ENCODE measurements around the gene B9D2.

- TF ChIP-seq EP300 (IDR thresholded peaks at IDR 0.05; ENCODE audit: low read depth) = no peak
- no peak for TF ChIP-seq CTCF (IDR thresholded peaks at IDR 0.05)
- peak; percentile 31 for TF ChIP-seq POLR2A (IDR thresholded peaks at IDR 0.05)
Observed at GRCh38 chr19:41327576-41328156, 36.3 kb downstream of the B9D2 start.

Measured in transverse colon (tissue), 3 donors.